H1 (cell line): Measurements from ENCODE around the gene LRRC56. TPM values are rescaled to one million over a fixed set of nuclear protein-coding genes. Genes with fewer than 3 reads are reported as not detected.

Experiments
- CTCF ChIA-PET: fragments of 300-600 bp; sonication (Branson Sonifier 250); formaldehyde crosslinking; loops from one replicate; lab custom pipeline; 2021; ENCODE audit not compliant: partially characterized antibody; lab: Charles Lee
- POLR2A ChIA-PET: fragments of 300-600 bp; sonication (Branson Sonifier 250); formaldehyde crosslinking; loops from one replicate; lab custom pipeline; 2021; ENCODE audit warnings: inconsistent platforms; ENCODE audit not compliant: partially characterized antibody; lab: Charles Lee
- DNase-seq, 2 experiments: peaks; one replicate each; pipeline versions ENCODE4 v3.0.0 to v3.0.0-alpha.2; 2010 to 2022; ENCODE audit warnings: low spot score in 2 of 2, low read depth in 1 of 2, mixed read lengths in 1 of 2
- FAIRE-seq: peaks from 2 replicates; lab custom pipeline; 2011; peaks lifted over from hg19 to GRCh38; lab: Jason Lieb, UNC
- H2AFZ ChIP-seq: 2 replicates; pipeline ENCODE4 v1.8.1; 2012; ENCODE audit warnings: low read length, inconsistent platforms
- H2AK5ac ChIP-seq: 2 replicates; pipeline ENCODE4 v1.6.1; 2013; ENCODE audit warnings: low read depth, low read length
- H2BK120ac ChIP-seq: replicated peaks from 2 replicates; pipeline ENCODE3; 2013; ENCODE audit warnings: low read depth, low read length, inconsistent platforms
- H2BK12ac ChIP-seq: 2 replicates; pipeline ENCODE4 v1.6.1; 2013; ENCODE audit warnings: low read depth, low read length
- H2BK15ac ChIP-seq: 2 replicates; pipeline ENCODE4 v1.6.1; 2013; ENCODE audit warnings: low read length
- H2BK20ac ChIP-seq: 2 replicates; pipeline ENCODE4 v1.6.1; 2013; ENCODE audit warnings: low read length
- H2BK5ac ChIP-seq: 2 replicates; pipeline ENCODE4 v1.6.1; 2013; ENCODE audit warnings: low read depth, low read length
- H3K14ac ChIP-seq: 2 replicates; pipeline ENCODE4 v1.6.1; 2013; ENCODE audit warnings: inconsistent platforms; ENCODE audit not compliant: insufficient read length
- H3K18ac ChIP-seq: 2 replicates; pipeline ENCODE4 v1.6.1; 2013; ENCODE audit warnings: low read length; ENCODE audit errors: extremely low read depth
- H3K23ac ChIP-seq: 2 replicates; pipeline ENCODE4 v1.6.1; 2013; ENCODE audit warnings: inconsistent platforms; ENCODE audit not compliant: insufficient read length
- H3K23me2 ChIP-seq: 2 replicates; pipeline ENCODE4 v1.6.1; 2013; ENCODE audit warnings: low read depth, low read length
- H3K27ac ChIP-seq: 2 replicates; pipeline ENCODE4 v1.6.1; 2011; ENCODE audit warnings: low read depth, low read length, inconsistent platforms
- H3K27me3 ChIP-seq, 4 experiments: replicated peaks in 1 of 4; 1 replicate in 1 of 4; 2 replicates in 3 of 4; pipeline versions ENCODE4 v1.6.1 to v1.8.1; 2011 to 2013; ENCODE audit warnings: low read length in 3 of 4, mild to moderate bottlenecking in 3 of 4, inconsistent platforms in 2 of 4, mixed read lengths in 2 of 4, moderate library complexity in 1 of 4; ENCODE audit not compliant: control insufficient read depth in 3 of 4, insufficient read depth in 3 of 4; ENCODE audit errors: extremely low read depth in 1 of 4
- H3K36me3 ChIP-seq, 4 experiments: 2 replicates each; pipeline versions ENCODE4 v1.6.1 to v1.8.1; 2011 to 2013; ENCODE audit warnings: mild to moderate bottlenecking in 4 of 4, low read length in 3 of 4, moderate library complexity in 2 of 4, control low read depth in 1 of 4, inconsistent platforms in 1 of 4; ENCODE audit not compliant: insufficient read depth in 4 of 4, control insufficient read depth in 2 of 4
- H3K4ac ChIP-seq: replicated peaks from 2 replicates; pipeline ENCODE3; 2013; ENCODE audit warnings: low read length, low read depth, mixed read lengths, inconsistent platforms; ENCODE audit not compliant: insufficient read length
- H3K4me1 ChIP-seq, 4 experiments: replicated peaks in 1 of 4; 1 replicate in 1 of 4; 2 replicates in 3 of 4; pipeline versions ENCODE4 v1.6.1 to v1.8.1; 2011 to 2013; ENCODE audit warnings: low read length in 3 of 4, inconsistent platforms in 2 of 4, mixed read lengths in 1 of 4; ENCODE audit not compliant: insufficient read depth in 4 of 4, control insufficient read depth in 3 of 4
- H3K4me2 ChIP-seq, 2 experiments: 2 replicates each; pipeline versions ENCODE4 v1.6.1 to v1.8.1; 2011 to 2013; ENCODE audit warnings: low read depth in 2 of 2, low read length in 2 of 2, control low read depth in 1 of 2, inconsistent platforms in 1 of 2, mild to moderate bottlenecking in 1 of 2; ENCODE audit not compliant: insufficient read depth in 1 of 2
- H3K4me3 ChIP-seq, 4 experiments: fragments of 200-600, 300-600 bp in 1 of 4; sonication (generic), shearing (Covaris generic), sonication (Bioruptor Twin) in 1 of 4; 2 replicates each; pipeline versions ENCODE4 v1.5.1 to v1.8.1; 2011 to 2016; ENCODE audit warnings: low read length in 4 of 4, low read depth in 3 of 4, control low read depth in 2 of 4, inconsistent platforms in 2 of 4, mild to moderate bottlenecking in 2 of 4, mixed read lengths in 1 of 4, moderate library complexity in 1 of 4; ENCODE audit not compliant: insufficient read depth in 2 of 4; ENCODE audit errors: extremely low read depth in 1 of 4
- H3K56ac ChIP-seq: replicated peaks from 2 replicates; pipeline ENCODE3; 2013; ENCODE audit warnings: low read depth, mild to moderate bottlenecking, mixed read lengths, low read length, inconsistent platforms; ENCODE audit not compliant: insufficient read length
- H3K79me1 ChIP-seq: 2 replicates; pipeline ENCODE4 v1.6.1; 2013; ENCODE audit warnings: low read depth, low read length, control low read depth
- H3K79me2 ChIP-seq, 2 experiments: 2 replicates each; pipeline versions ENCODE4 v1.6.1 to v1.8.1; 2012 to 2013; ENCODE audit warnings: low read length in 2 of 2, mild to moderate bottlenecking in 2 of 2, inconsistent platforms in 1 of 2; ENCODE audit not compliant: insufficient read depth in 2 of 2, control insufficient read depth in 1 of 2
- H3K9ac ChIP-seq, 4 experiments: replicated peaks in 1 of 4; 1 replicate in 1 of 4; 2 replicates in 3 of 4; pipeline versions ENCODE4 v1.6.1 to v1.8.1; 2011 to 2013; ENCODE audit warnings: low read depth in 3 of 4, low read length in 3 of 4, control low read depth in 2 of 4, mild to moderate bottlenecking in 2 of 4, moderate library complexity in 2 of 4, inconsistent platforms in 1 of 4; ENCODE audit errors: extremely low read depth in 1 of 4
- H3K9me3 ChIP-seq, 2 experiments: 2 replicates each; pipeline versions ENCODE4 v1.6.1 to v1.8.1; 2012 to 2013; ENCODE audit warnings: mild to moderate bottlenecking in 2 of 2, moderate library complexity in 2 of 2, control low read depth in 1 of 2, inconsistent platforms in 1 of 2, low read depth in 1 of 2, low read length in 1 of 2, mixed read lengths in 1 of 2; ENCODE audit not compliant: insufficient read depth in 2 of 2
- H4K20me1 ChIP-seq, 2 experiments: replicated peaks in 1 of 2; 2 replicates each; pipeline versions ENCODE3 to v1.8.1; 2011 to 2013; ENCODE audit warnings: inconsistent platforms in 2 of 2, low read length in 2 of 2, mild to moderate bottlenecking in 1 of 2; ENCODE audit not compliant: insufficient read depth in 2 of 2, control insufficient read depth in 1 of 2
- H4K5ac ChIP-seq: 2 replicates; pipeline ENCODE4 v1.6.1; 2013; ENCODE audit warnings: low read length, low read depth, mixed read lengths, inconsistent platforms; ENCODE audit not compliant: insufficient read length
- H4K8ac ChIP-seq: 2 replicates; pipeline ENCODE4 v1.8.0; 2013; ENCODE audit warnings: mild to moderate bottlenecking, moderate library complexity, low read length, inconsistent platforms; ENCODE audit not compliant: insufficient read depth; ENCODE audit errors: extremely low read depth
- H4K91ac ChIP-seq: replicated peaks from 2 replicates; pipeline ENCODE3; 2013; ENCODE audit warnings: low read length, mixed read lengths, inconsistent platforms; ENCODE audit not compliant: insufficient read length
- ASH2L ChIP-seq: fragments of 200-600, 300-600 bp; sonication (generic); IDR thresholded peaks from one replicate; pipeline ENCODE4 v1.7.1; 2017; ENCODE audit warnings: low read length
- KDM5A ChIP-seq: fragments of 200-600 bp; IDR thresholded peaks from 2 replicates; pipeline ENCODE4 v1.7.1; 2012; ENCODE audit warnings: mild to moderate bottlenecking, low read length, inconsistent platforms, mixed read lengths
- PHF8 ChIP-seq: fragments of 200-600 bp; sonication (generic); conservative IDR thresholded peaks from 2 replicates; pipeline ENCODE4 v1.7.1; 2012; ENCODE audit warnings: low read depth, mild to moderate bottlenecking, inconsistent platforms, low read length, moderate library complexity
- POU5F1 ChIP-seq: IDR thresholded peaks from 2 replicates; pipeline ENCODE4 v1.6.1; 2011; ENCODE audit warnings: low read depth, mild to moderate bottlenecking, low read length, moderate library complexity
- RFX5 ChIP-seq: IDR thresholded peaks from 2 replicates; pipeline ENCODE4 v1.6.1; 2011; ENCODE audit warnings: low read depth, low read length, improper control_type of control experiment, borderline replicate concordance
- SP1 ChIP-seq: IDR thresholded peaks from 2 replicates; pipeline ENCODE4 v1.6.1; 2011; ENCODE audit warnings: low read depth, low read length
- SP4 ChIP-seq: IDR thresholded peaks from 2 replicates; pipeline ENCODE4 v1.6.1; 2012; ENCODE audit warnings: low read length, inconsistent platforms
- SRF ChIP-seq: IDR thresholded peaks from 2 replicates; pipeline ENCODE4 v1.6.1; 2011; ENCODE audit warnings: mild to moderate bottlenecking, low read depth, low read length, moderate library complexity
- WGBS, 2 experiments: shearing (Covaris generic) in 1 of 2; methylation state at CpG; one replicate each; pipeline versions ENCODE4 v1.1.6 to v1.1.7; 2013 to 2015; ENCODE audit warnings: low lambda C conversion rate in 2 of 2, mixed read lengths in 2 of 2, inconsistent platforms in 1 of 2, low coverage in 1 of 2, missing lambda C conversion rate in 1 of 2; ENCODE audit not compliant: insufficient replicate concordance in 2 of 2, insufficient coverage in 1 of 2, insufficient read length in 1 of 2; ENCODE audit errors: extremely low coverage in 1 of 2, missing lambda C conversion rate in 1 of 2; 5-methylcytosine and 5-hydroxymethylcytosine counted together
- polyA plus RNA-seq, 7 experiments: library from polyadenylated mRNA; depleted of rRNA in 3 of 7; stranded (reverse) in 5 of 7; unstranded in 2 of 7; fragments of >200 nt in 5 of 7; fragments of 200-250 nt in 2 of 7; gene quantifications; 1 replicate in 5 of 7; 2 replicates in 1 of 7; 4 replicates in 1 of 7; pipeline versions ENCODE4 v1.2.1 to v1.2.3, GENCODE V29; 2011 to 2013; ENCODE audit warnings: missing spikeins in 2 of 7, mixed read lengths in 2 of 7
- total RNA-seq: library from RNA; stranded (reverse); fragmentation: NEBNext Ultra II Directional; extraction: Animal tissue kit (Norgen Biotek cat#: 25700); gene quantifications from 2 replicates; pipeline ENCODE4 v1.2.1, GENCODE V29; 2021
- TF ChIP-seq, protein P1 (sequence below): IDR thresholded peaks from 2 replicates; pipeline ENCODE4 v1.6.1; 2012; ENCODE audit warnings: low read length, inconsistent platforms

Gene LRRC56
- total and polyA plus RNA-seq, 2 of the 8 experiments (the other 6 are each of a cell fraction or from before 2014, with no cell fraction given), result 0.94 to 1.9 TPM

DNA sequence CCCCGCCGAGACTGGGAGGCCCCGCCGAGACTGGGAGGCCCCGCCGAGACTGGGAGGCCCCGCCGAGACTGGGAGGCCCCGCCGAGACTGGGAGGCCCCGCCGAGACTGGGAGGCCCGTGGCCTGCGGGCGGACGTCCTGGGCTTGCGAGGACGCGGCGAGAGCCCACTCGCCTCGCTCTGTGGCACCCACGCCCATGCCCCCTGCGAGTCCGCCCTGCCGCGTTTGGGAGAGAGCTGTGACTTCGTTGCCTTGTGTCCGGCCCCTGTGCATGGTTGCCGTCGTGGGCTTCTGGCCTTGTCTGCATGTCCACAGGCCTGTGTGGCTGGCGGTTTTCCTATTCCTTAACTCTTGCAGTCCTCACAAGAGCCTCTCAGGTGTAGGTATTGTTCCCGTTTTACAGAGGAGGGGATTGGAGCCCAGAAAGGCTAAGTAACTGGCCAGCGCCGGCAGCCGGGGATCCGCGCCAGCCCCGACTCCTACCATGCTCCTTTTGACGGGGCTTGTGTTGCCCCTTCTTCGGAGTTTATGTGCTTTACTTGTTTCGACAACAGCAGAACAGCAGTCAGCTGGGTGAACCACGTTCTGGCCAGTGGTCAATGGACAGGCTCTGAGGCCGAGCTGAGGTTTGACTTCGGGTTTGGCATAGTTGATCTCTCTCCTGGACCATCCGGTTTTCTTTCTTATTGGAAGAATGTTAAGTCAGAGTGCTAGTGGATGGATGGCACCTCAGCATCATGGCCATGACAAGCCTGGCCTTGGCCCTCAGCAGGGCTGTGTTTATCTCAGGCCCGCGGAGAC, 39.7 kb downstream of the LRRC56 start:
- no peak overlapping the region for H2BK15ac ChIP-seq
- peaks cover 0 to 5% (median 2%) of the 10 kb centered on the region in 4 experiments; a peak in 5 of 8 replicates for H3K36me3 ChIP-seq
- ChIA-PET CTCF (interaction anchor here (0.7 to 2.6 kb wide), 5 partner anchors 13 to 90 kb away, joined by 3 to 11 read pairs (median 5); no protein-coding TSS in a partner anchor), POLR2A (interaction anchor here (0.9 to 2.6 kb wide), 5 partner anchors 11 to 35 kb away, joined by 3 to 15 read pairs (median 4); no protein-coding TSS in a partner anchor)
- H3K9me3 ChIP-seq, result no peaks in the 10 kb centered on the region
- H3K9ac ChIP-seq, result peak overlapping the region; percentile 73 to 97 (median 92)
- H3K23ac ChIP-seq, result no peak overlapping the region
- H3K27me3 ChIP-seq, result peaks cover 8 to 17% (median 13%) of the 10 kb centered on the region in 4 experiments
- no peak overlapping the region for H3K14ac ChIP-seq
- peak overlapping the region; percentile 44 for H4K5ac ChIP-seq
- H2BK120ac ChIP-seq, result no peak overlapping the region
- peaks cover 4 to 18% (median 11%) of the 10 kb centered on the region in 4 experiments for H3K4me1 ChIP-seq
- peaks cover 23% of the 10 kb centered on the region for H3K79me1 ChIP-seq
- H3K18ac ChIP-seq, result no peak overlapping the region
- peaks cover 38 to 52% of the 10 kb centered on the region in 2 experiments for H3K79me2 ChIP-seq
- H4K91ac ChIP-seq, result peak overlapping the region; percentile 55
- H2BK5ac ChIP-seq, result no peak overlapping the region
- WGBS, 2 experiments, result 17% methylated on average over 36 of the region's 48 CpGs; no CpG with 5 or more reads in 1 of the 2 experiments
- H3K4ac ChIP-seq, result no peak overlapping the region
- no peak overlapping the region for H2AFZ ChIP-seq
- H4K20me1 ChIP-seq, result peaks cover 37 to 44% of the 10 kb centered on the region in 2 experiments
- H3K4me2 ChIP-seq, result peak overlapping the region; percentile 91 to 99
- no peak overlapping the region for H2BK12ac ChIP-seq
- H3K27ac ChIP-seq, result no peak overlapping the region; the same call in 1 of the 2 replicates
- peak overlapping the region; percentile 87 to 99 (median 88) for H3K4me3 ChIP-seq
- no peak overlapping the region for H2BK20ac ChIP-seq
- peak overlapping the region; percentile 62; the same call in 1 of the 2 replicates for H4K8ac ChIP-seq
- H3K56ac ChIP-seq, result peak overlapping the region; percentile 59
- peaks cover 15% of the 10 kb centered on the region for H3K23me2 ChIP-seq
- FAIRE-seq, result no peak
- no peak overlapping the region for H2AK5ac ChIP-seq
- DNase-seq, result no peak
- TF ChIP-seq KDM5A (no peak), PHF8 (no peak), SP1 (no peak), SRF (no peak), POU5F1 (no peak), RFX5 (no peak), ASH2L (peak; percentile 20), SP4 (no peak)
- TF ChIP-seq, protein P1, sequence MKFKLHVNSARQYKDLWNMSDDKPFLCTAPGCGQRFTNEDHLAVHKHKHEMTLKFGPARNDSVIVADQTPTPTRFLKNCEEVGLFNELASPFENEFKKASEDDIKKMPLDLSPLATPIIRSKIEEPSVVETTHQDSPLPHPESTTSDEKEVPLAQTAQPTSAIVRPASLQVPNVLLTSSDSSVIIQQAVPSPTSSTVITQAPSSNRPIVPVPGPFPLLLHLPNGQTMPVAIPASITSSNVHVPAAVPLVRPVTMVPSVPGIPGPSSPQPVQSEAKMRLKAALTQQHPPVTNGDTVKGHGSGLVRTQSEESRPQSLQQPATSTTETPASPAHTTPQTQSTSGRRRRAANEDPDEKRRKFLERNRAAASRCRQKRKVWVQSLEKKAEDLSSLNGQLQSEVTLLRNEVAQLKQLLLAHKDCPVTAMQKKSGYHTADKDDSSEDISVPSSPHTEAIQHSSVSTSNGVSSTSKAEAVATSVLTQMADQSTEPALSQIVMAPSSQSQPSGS, result no peak
